H1 (cell line): ENCODE measurements around the gene GAPDHS. TPM values are rescaled to one million over a fixed set of nuclear protein-coding genes. Genes with fewer than 3 reads are reported as not detected.

Experiments used
- CREB1 ChIP-seq: IDR thresholded peaks from 2 replicates; pipeline ENCODE4 v1.6.1; 2012; ENCODE audit warnings: inconsistent platforms
- CTCF ChIP-seq, 3 experiments: IDR thresholded peaks; 1 replicate in 2 of 3; 2 replicates in 1 of 3; pipeline versions ENCODE4 v1.5.1 to v1.6.1; 2011; ENCODE audit warnings: low read length in 3 of 3, mild to moderate bottlenecking in 3 of 3, inconsistent platforms in 2 of 3, low read depth in 1 of 3, moderate library complexity in 1 of 3; ENCODE audit not compliant: insufficient read depth in 1 of 3; ENCODE audit errors: control extremely low read depth in 1 of 3
- RNF2 ChIP-seq: fragments of 200-900, 300-1000 bp; sonication (generic); IDR thresholded peaks from 2 replicates; pipeline ENCODE4 v1.7.1; 2016; ENCODE audit warnings: borderline replicate concordance, low read depth, mild to moderate bottlenecking, antibody characterized with exemption, low read length; ENCODE audit not compliant: poor library complexity, severe bottlenecking; ENCODE audit errors: missing control alignments
- TBP ChIP-seq: IDR thresholded peaks from 2 replicates; pipeline ENCODE4 v1.6.1; 2011; ENCODE audit warnings: low read depth, low read length, improper control_type of control experiment
- ZNF274 ChIP-seq: IDR thresholded peaks from 2 replicates; pipeline ENCODE4 v1.7.0; 2012; ENCODE audit warnings: low read length, borderline replicate concordance; ENCODE audit errors: extremely low read depth
- polyA plus RNA-seq, 7 experiments: library from polyadenylated mRNA; depleted of rRNA in 3 of 7; stranded (reverse) in 5 of 7; unstranded in 2 of 7; fragments of >200 nt in 5 of 7; fragments of 200-250 nt in 2 of 7; gene quantifications; 1 replicate in 5 of 7; 2 replicates in 1 of 7; 4 replicates in 1 of 7; pipeline versions ENCODE4 v1.2.1 to v1.2.3, GENCODE V29; 2011 to 2013; ENCODE audit warnings: missing spikeins in 2 of 7, mixed read lengths in 2 of 7
- total RNA-seq: library from RNA; stranded (reverse); fragmentation: NEBNext Ultra II Directional; extraction: Animal tissue kit (Norgen Biotek cat#: 25700); gene quantifications from 2 replicates; pipeline ENCODE4 v1.2.1, GENCODE V29; 2021

The GAPDHS gene
- total and polyA plus RNA-seq, 2 of the 8 experiments (the other 6 are each of a cell fraction or from before 2014, with no cell fraction given): 0.26 TPM; not detected in 1

GRCh38 chr19:35502751-35503150 is 30.5 kb upstream of the GAPDHS start (continued):
- TF ChIP-seq CTCF (IDR thresholded peaks at IDR 0.05; ENCODE audit: control extremely low read depth in 1 of 3, insufficient read depth in 1 of 3, low read depth in 1 of 3, low read length in 3 of 3): no peak
- TF ChIP-seq TBP: no peak
- TF ChIP-seq CREB1: no peak
- no peak for TF ChIP-seq RNF2
- no peak for TF ChIP-seq ZNF274
